NCI-H2171 treated with DMSO at 0.1 percent for 48 hours (cell line): ENCODE data around the gene NXNL1.
"Not testable (repeated sequence)": the region's sequence is repeated elsewhere in the genome, so short reads cannot be mapped to it uniquely, and the experiment has no call there.

Experiments used
- DNase-seq: peaks from one replicate; lab custom pipeline; 2025; lab: John Stamatoyannopoulos, UW

Gene NXNL1

DNA sequence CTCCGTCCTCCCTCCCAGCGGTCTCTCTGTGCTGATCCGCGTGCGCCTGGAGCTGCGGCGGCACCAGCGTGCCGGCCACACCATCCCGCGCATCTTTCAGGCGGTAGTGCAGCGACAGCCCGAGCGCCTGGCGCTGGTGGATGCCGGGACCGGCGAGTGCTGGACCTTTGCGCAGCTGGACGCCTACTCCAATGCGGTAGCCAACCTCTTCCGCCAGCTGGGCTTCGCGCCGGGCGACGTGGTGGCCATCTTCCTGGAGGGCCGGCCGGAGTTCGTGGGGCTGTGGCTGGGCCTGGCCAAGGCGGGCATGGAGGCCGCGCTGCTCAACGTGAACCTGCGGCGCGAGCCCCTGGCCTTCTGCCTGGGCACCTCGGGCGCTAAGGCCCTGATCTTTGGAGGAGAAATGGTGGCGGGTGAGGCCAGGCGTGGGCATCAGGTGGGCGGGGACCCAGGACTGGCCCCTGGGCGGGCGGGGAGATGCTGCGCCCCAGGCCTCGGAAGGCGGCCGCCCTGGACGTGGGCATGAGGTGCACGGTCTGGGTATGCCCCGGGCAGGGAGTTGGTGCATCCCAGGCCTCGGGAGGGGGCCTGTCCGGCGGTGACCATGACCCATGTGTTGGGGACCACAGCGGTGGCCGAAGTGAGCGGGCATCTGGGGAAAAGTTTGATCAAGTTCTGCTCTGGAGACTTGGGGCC is 26.0 kb upstream of the NXNL1 start:
- DNase-seq = no peak

DNA sequence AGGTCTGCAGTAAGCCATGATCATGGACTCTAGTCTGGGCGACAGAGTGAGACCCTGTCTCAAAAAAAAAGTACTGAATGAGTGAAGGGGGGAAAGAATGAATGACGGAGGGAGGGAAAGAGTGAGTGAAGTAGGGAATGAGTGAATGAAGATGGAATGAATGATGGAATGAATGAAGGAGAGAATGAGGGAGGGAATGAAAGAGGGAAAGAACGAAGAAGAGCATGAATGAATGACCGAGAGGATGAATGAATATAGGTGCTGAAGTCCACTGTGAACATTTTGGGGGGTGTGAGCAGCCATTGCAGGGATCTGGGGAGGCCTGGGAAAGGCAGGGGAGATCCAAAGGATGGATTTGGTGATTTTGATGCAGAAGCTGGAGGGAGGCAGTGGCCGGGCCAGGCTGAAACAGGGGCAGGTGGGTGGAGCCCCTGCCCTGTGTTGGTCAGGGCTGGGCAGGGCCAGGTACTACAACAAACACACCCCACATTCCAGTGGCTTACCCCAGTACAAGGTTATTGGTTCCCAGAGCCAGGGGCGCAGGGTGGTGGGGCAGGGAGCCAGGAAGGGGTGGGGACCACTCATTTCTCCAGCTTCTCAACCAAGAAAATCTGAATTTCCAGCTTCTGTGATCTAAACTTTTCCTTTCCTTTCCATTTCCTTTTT is 23.9 kb upstream of the NXNL1 start:
- no peak for DNase-seq

DNA sequence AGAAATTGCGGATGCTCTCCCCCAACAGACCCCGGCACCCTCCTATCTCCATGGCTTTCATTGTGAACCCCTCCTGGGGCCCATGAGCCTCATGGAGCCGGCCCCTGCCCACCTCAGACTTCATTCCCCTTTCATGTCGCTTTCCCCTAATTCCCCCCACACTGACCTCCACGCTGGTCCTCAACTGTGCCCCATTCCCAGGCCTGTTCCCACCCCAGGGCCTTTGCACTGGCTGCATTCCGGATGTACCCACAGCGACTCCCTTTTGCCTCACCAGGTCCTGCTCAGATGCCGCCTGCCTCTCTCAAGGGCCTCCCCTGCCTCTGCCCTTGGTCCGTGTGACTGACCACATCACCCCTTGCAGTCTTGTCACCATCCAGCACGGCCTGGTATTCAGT is 22.9 kb upstream of the NXNL1 start:
- no peak for DNase-seq

DNA sequence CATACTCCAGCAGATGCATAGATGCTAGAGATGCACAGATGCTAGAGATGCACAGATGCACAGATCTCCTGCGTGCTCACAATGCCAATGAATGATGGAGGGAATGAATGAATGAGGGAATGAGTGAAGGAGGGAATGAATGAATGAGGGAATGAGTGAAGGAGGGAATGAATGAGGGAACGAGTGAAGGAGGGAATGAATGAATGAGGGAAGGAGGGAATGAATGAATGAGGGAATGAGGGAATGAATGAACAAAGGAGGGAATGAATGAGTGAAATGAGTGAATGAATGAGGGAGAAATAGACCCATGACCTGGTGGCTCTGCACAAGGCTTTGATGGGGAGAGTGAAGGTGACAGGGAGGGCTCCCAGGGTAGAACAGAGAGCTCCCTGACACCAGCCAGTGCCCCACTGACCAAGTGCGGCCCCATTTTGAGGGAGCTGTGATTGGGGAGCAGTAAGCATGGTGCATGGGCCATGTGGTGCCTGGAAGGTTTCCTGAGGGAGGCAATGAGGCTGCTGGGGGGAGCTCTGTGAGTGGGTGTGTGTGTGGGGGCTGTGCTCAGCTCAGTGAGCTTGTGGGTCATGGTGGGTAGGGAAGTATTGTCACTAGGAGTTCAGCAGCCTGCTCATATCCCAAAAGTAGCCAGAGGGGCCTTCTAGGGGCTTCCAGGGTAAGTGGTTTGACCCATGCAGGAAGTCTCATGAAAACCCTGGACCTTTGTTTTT is 22.3 kb upstream of the NXNL1 start:
- DNase-seq = no peak

DNA sequence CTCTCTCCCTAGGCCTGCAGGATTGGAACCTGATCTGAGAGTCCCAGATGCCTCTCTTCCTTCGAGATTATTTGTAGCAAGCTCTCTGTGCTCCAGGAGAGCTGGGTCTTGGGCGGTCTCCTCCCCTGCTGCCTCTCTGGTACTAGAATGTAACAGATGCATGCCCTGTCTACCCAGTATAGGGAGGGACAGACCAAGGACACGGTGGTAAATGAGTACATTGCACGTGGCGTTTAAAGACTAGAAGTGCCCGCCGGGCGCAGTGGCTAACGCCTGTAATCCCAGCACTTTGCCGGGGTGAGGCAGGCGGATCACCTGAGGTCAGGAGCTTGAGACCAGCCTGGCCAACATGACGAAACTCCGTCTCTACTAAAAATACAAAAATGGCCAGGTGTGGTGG is 21.3 kb upstream of the NXNL1 start:
- no peak for DNase-seq

DNA sequence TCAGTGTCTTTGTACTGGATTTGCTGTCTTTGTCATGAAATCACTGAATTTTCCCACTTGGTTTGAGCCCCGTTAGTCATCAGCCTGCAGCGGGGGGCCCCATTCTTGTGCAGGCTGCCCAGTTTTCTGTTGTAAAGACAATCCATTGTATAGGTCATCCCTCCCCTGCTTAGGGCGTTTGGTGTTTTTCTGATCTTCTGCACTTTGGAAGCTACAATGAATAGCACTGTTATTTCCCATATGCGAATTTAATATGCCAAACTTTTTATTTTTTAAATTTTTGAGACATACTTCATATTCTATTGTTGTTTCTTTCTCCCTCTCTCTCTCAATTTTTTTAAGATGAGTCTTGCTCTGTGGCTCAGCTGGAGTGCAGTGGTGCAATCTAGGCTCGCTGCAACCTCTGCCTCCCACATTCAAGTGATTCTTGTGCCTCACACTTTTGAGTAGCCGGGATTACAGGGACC is 18.6 kb upstream of the NXNL1 start:
- no peak for DNase-seq

DNA sequence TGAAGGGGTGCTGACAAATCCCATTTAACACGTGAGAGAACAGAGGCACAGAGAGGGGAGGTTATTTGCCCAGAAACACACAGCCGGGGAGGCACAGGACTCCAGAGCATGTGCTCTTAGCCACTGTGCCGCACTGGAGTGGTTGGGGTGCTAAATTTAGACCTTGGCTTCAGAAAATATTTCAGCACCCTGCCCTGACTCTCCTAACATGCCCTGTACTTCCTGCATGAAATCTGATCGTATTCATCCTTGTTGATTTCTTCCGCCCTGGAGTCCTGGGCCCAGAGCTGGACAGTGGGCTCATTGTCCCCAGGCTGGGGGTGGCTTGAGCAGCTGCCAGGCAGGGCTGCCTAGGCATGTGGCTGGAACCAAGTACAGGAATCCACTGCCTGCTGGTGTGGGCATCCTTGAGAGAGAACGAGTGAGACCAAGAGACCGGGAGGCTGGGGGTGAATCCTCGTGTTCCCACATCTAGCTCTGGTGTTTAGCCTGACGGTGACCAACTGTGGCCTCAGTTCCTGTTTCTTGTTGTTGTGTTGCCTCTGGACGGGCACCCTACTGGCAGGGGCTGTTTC is 14.9 kb upstream of the NXNL1 start:
- no peak for DNase-seq

DNA sequence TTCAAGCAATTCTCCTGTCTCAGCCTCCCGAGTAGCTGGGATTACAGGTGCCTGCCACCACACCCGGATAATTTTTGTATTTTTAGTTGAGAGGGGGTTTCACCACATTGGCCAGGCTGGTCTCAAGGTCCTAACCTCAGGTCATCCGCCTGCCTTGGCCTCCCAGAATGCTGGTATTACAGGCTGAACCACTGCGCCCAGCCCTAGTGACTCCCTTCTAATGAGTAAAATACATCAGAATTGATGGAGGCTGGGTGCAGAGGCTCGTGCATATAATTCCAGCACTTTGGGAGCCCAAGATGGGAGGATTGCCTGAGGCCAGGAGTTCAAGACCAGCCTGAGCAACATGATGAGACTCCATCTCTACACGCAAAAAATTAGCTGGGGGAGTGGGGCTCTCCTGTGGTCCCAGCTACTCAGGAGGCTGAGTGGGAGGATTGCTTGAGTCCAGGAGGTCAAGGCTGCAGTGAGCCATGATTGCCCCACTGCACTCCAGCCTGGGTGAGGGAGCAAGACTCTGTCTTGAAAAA is 14.3 kb upstream of the NXNL1 start:
- DNase-seq = not testable (repeated sequence)

DNA sequence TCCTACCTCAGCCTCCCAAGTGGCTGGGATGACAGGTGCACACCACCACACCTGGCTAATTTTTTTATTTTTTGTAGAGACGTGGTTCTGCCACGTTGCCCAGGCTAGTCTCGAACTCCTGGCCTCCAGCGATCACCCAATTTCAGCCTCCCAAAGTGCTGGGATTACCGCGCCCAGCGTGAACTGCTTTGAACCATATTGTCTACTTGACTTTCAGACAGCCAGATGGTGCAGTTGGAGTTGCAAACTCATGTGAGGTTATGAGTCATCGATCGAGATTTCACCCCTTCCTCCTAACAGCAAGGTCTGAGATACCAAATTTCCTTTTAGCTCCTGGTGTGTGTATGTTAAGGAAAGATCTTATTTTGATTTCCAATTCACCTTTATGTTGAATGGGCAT is 12.3 kb upstream of the NXNL1 start:
- peak; percentile 70 for DNase-seq

DNA sequence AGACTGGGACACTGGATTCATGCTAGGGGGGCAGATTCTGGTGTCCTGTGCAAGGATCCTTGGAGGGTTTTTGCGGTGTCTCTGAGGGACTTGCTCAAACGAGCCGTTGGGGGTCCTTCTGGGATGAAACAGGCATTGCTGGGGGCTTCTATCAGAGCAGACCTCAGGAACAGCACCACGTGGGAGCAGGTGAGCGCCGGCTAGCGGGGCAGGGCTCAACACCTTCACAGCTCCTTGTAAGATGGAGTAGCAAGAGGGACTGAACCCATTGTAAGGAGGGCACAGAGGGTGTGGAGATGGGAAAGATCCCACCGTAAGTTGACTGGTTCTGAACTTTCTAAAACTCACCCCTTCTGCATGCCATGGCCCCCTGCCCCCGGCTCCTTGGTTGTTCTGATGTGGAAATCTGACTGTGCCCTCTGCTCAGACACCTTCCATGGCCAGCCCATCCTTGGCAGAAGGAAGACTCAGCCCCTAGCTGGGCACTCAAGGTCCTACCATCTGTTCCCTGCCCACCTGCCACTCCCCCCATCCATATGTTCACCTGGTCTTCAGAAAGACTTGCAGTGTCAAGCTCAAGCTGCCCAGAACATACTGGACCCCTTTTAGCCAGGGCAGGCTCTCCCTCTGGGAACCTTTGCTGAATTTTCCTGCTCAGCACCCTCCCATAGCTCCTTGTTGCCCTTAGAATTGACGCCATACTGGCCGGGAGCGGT is 10.8 kb upstream of the NXNL1 start:
- peak; percentile 40 for DNase-seq

DNA sequence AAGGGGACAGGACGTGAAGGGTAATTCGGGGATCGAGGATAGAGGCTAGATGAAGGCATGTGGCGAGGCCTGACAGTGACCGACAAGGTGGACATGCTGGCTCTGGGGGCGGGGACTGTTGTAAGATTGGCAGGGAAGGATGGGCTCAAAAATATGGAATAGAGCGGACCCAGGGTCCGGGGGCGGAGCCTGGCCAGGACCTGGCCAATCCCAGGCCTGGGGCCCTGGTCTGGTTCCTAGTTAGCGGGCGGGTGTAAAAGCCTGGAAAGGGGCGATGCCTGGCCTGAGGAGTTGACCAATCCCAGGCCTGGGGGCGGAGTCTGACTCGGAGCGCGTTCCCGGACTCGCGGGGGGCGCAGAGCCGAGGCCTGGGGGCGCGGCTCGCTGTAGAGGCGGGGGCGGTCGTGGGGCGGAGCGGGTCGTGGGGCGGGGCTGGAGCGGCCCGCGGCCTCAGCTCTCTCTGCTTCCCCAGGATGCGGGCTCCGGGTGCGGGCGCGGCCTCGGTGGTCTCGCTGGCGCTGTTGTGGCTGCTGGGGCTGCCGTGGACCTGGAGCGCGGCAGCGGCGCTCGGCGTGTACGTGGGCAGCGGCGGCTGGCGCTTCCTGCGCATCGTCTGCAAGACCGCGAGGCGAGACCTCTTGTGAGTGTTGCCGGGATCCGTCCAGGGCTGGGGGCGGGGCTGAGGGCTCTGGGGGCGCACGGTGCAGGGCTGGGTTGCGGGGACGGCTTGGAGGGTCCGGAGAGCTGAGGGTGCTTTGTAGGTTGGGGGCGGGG is 9.5 kb upstream of the NXNL1 start, which contains the start of gene SLC27A1:
Gene SLC27A1, plus strand, starts transcription at position 457 of the 774 bp plus-strand sequence. Its CDS starts 17 bp downstream, at position 474.
- peak; percentile 98 for DNase-seq

DNA sequence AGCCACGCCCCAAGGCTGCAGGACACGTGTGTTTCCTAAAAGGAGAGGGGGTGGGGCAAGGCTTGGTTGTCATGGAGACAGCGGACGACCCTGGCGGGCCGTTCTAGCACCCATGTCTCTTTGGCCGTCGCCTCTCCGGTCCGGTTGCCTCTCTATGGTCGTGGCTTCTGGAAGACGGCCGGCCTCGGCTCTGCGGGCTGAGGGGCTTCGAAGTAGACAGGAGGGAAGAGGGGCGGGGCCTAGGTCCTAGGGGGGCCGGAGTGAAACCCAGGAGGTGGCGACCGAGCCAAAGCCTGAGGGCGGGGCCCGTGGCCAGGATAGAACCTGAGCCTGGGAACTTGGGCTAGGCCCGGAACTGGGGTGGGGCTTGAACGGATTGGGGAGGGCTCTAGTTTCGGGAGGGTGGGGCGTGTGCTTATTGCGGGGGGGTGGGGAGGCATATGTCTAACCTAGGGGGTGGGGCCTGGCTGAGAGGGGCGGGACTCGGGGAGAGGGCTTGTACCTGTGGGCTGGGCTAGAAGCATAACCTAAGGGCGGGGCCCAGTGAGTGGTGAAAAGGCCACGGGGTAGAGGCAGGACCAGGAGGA is 8.8 kb upstream of the NXNL1 start:
- peak; percentile 97 for DNase-seq

DNA sequence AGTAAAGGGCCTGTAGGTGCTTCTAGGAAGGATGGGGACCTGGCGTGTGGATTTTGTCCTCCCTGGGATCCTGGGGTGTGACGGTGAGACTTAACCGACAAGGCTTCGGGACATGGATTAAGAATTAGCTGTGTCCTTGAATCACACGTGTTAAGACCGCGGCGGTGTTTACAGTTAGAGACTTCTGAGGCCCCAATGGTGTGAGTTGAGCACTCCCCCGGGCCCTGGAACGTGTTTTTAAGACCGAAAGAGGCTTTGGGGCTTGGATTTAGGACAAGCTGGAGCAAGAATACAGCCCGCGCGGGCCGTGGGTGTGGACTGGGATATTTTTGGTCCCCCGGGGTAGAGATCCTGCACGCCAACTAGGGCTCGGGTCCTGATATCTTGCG is 8.4 kb upstream of the NXNL1 start:
- no peak for DNase-seq

DNA sequence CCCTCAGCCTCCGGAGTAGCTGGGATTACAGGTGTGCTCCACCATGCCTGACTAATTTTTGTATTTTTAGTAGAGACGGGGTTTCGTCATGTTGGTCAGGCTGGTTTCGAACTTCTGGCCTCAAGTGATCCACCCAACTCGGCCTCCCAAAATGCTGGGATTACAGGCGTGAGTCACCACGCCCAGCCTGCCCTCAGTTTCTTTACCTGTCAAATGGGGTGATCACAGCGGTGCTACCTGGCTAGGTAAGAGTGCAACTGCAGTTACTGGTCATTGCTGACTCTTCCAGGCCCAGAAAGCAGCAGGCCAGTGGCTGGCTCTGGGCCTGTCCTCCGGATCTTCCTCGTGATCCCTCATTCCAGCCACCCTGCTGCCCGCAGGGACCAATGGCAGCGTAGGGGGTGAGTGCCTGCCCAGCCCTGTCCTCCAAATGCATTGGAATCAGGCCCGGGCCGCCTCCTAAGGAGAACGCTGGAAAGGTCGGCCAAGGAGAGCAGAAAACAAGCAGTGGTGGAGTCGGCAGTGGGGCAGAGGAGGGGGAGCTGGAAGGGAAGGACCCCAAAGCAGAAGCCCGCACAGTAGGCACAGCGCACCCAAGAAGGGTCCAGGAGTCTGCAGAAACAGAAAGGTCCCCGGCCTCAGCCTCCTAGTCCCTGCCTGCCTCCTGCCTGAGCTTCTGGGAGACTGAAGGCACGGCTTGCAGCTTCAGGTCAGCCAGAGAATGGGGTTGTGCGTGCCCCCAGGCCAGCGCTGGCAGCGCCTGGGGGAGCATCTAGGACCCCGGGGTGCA is 7.8 kb upstream of the NXNL1 start:
- no peak for DNase-seq

DNA sequence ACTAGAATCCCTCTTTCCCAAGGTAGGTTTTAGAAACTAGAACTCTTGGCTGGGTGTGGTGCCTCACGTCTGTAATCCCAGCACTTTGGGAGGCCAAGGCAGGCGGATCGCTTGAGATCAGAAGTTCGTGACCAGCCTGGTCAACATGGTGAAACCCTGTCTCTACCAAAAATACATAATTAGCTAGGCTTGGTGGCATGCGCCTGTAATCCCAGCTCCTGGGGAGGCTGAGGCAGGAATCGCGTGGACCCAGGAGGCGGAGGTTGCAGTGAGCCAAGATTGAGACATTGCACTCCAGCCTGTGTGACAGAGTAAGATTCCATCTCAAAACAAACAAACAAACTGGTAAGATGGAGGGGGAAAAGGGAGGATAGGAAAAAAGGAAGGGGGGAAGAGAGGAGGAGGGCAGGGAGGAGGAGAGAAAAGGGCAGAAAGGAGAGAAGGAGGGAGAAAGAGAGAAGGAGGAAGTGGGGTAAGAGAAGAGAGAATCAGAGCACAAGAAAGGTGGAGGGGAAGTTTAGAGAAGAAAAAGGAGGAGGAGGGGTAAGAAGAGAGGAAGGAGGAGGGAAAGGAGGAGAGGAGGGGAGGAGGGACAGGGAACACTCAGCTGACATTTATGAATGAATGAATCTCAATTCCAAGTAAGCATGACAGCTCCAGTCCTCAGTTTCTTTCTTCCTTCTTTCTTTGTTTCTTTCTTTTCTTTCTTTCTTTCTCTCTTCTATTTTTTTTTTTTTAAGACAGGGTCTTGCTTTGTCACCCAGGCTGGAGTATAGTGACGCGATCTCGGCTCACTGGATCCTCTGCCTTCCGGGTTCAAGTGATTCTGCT is 7.0 kb upstream of the NXNL1 start:
- DNase-seq = no peak

DNA sequence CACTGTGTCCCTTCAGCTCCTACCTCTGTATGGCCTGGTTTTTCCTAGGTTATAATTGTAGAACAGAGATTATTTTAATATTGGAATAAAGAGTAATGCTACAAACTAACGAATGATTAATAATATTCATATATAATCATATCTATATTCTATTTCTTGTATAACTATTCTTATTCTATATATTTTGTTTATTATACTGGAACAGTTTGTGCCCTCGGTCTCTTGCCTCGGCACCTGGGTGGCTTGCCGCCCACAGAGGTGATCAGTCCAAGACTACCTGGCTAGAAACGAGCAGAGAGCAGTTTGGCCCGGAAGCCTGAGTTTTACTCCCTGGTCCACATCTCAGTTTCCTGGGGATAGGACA is 5.7 kb upstream of the NXNL1 start:
- no peak for DNase-seq

DNA sequence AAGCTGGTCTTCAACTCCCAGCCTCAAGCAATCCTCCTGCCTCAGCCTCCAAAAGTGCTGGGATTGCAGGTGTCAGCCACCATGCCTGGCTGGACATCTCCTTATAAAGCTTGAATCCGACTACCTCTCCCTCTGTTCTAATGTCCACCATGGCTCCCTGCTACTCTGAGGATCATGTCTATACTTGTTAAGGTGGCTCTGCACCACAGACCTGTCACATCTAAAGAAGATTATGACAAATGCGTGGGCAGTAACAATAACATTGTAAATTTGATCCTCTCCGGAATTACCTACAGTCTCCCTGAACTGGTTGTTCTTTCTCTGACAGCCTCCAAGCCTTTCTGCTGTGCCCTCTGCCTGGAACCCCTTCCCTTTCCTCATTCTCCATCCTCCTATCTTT is 1.8 kb downstream of the NXNL1 start:
- DNase-seq = no peak

DNA sequence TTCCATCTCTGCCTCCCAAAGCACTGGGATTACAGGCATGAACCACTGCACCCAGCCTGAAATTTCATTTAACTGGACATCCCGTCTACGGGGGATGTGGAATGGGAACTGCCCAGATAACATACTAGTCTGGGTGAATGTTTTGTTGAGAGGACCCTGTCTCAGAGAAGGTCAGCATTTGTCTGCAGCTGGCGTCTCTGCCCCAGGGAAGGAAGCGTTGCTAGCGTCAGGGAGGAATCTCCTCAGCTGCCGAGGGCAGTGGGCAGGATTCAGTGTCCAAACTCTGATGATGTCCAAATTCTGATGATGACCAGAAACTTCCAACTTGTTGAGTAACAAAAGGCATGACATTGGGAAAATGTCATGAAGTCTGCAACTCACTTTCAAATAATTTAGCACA is 3.1 kb downstream of the NXNL1 start:
- DNase-seq = no peak

DNA sequence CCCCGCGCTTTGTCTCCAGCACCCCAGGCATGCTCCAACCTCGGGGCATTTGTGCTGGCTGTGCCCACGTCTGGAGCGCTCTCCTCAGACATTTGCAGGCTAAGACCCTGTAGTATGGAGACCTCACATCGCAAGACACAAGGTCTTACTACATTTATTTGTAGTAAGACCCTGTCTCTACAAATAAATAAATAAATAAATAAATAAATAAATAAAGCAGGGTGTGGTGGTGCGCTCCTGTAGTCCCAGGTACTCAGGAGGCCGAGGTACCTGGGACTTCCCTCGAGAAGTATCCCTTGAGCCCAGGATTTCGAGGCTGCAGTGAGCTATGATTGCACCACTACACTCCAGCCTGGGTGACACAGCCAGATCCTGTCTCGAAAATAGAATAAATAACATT is 4.6 kb downstream of the NXNL1 start:
- no peak for DNase-seq
